Measurements from ENCODE around the gene NOP56.

DNA sequence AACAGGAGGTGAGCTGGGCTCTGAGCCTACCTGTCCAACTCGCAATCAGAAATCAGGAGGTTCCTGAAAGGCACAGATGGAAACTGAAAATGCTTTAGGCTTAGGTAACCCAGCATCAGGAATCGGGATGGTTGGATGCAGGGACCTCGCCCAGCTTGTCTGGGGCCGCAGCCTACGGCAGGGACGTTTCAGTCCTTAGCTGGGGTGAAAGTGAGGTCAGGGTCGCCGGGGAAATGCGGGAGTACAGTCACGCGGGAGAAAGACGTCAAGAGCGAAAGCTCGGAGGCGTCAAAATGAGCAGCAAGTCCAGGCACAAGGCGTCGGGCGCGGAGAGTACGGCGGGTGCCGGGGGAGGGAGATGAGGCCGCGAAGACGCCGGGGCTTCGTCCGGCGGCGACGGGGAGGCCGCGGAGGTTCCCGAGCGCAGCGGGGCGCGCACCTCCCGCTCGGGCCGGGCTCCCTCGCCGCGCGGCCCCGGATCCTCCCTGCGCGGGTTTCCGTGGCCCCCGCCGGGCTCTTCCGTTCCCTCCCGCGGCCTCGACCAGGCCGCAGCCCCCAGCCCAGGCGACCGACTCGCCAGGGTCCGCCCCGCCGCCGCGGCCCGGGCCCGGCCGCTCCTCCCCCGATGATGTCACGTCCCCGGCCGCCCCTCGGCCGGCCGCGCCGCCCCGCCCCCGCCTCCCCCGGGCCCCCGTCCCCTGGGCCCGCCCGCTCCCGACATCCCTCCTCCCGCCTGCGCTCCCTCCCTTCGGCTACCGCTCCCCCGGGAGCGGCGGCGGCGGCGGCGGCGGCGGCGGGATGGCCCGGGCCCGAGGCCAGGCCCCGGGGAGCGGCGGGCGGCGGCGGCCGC is 39.8 kb downstream of the NOP56 start, which contains the start of gene EBF4:
- TF ChIP-seq EZH2 (IDR thresholded peaks at IDR 0.05; ENCODE audit: borderline replicate concordance, insufficient read depth, low read depth, low read length, poor library complexity, severe bottlenecking), result peak; percentile 59
- TF ChIP-seq, protein P1, sequence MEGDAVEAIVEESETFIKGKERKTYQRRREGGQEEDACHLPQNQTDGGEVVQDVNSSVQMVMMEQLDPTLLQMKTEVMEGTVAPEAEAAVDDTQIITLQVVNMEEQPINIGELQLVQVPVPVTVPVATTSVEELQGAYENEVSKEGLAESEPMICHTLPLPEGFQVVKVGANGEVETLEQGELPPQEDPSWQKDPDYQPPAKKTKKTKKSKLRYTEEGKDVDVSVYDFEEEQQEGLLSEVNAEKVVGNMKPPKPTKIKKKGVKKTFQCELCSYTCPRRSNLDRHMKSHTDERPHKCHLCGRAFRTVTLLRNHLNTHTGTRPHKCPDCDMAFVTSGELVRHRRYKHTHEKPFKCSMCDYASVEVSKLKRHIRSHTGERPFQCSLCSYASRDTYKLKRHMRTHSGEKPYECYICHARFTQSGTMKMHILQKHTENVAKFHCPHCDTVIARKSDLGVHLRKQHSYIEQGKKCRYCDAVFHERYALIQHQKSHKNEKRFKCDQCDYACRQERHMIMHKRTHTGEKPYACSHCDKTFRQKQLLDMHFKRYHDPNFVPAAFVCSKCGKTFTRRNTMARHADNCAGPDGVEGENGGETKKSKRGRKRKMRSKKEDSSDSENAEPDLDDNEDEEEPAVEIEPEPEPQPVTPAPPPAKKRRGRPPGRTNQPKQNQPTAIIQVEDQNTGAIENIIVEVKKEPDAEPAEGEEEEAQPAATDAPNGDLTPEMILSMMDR (IDR thresholded peaks at IDR 0.05), result no peak

Measured in B cell (primary cell).